Esophagus muscularis mucosa (tissue), 4 donors: ENCODE data around the gene MRPS18B. TPM values are rescaled to one million over a fixed set of nuclear protein-coding genes. Genes with fewer than 3 reads are reported as not detected.
"Not testable (repeated sequence)": the region's sequence is repeated elsewhere in the genome, so short reads cannot be mapped to it uniquely, and the experiment has no call there.

Source experiments
- DNase-seq: peaks from one replicate; pipeline ENCODE4 v3.0.0-alpha.2; 2017; ENCODE audit errors: extremely low spot score
- H3K27ac ChIP-seq, 4 donors: fragments of 200-600 bp; sonication (generic); replicated peaks in 1 of 4; 1 replicate in 3 of 4; 2 replicates in 1 of 4; pipeline ENCODE4 v1.5.1; 2016 to 2019; ENCODE audit warnings: mild to moderate bottlenecking in 1 of 4
- H3K27me3 ChIP-seq, 4 donors: fragments of 200-600 bp; sonication (generic); one replicate each; pipeline versions ENCODE4 v1.5.1 to v1.6.0; 2016 to 2019
- H3K36me3 ChIP-seq, 4 donors: fragments of 200-600 bp; sonication (generic); one replicate each; pipeline ENCODE4 v1.5.1; 2016 to 2019
- H3K4me1 ChIP-seq, 4 donors: fragments of 200-600 bp; sonication (generic); one replicate each; pipeline ENCODE4 v1.5.1; 2016 to 2019
- H3K4me3 ChIP-seq, 4 donors: fragments of 200-600 bp; sonication (generic); 1 replicate in 2 of 4; 2 replicates in 2 of 4; pipeline ENCODE4 v1.5.1; 2016 to 2019; ENCODE audit warnings: mild to moderate bottlenecking in 4 of 4, moderate library complexity in 1 of 4
- H3K9me3 ChIP-seq, 4 donors: fragments of 200-600 bp; sonication (generic); 1 replicate in 3 of 4; 2 replicates in 1 of 4; pipeline ENCODE4 v1.5.1; 2016 to 2019
- CTCF ChIP-seq, 3 experiments: fragments of 200-600 bp in 2 of 3; fragments of 450-650 bp in 1 of 3; sonication (generic) in 2 of 3; IDR thresholded peaks; one replicate each; pipeline ENCODE4 v1.5.1; 2017 to 2019; ENCODE audit warnings: antibody characterized with exemption in 3 of 3, mild to moderate bottlenecking in 2 of 3, moderate library complexity in 1 of 3
- EP300 ChIP-seq: sonication (generic); formaldehyde crosslinking; IDR thresholded peaks from one replicate; pipeline ENCODE4 v1.6.1; 2017; ENCODE audit warnings: antibody characterized with exemption
- POLR2A ChIP-seq: fragments of 450-650 bp; IDR thresholded peaks from one replicate; pipeline ENCODE4 v1.6.1; 2017; ENCODE audit warnings: antibody characterized with exemption, moderate library complexity, mild to moderate bottlenecking, low read depth
- POLR2AphosphoS5 ChIP-seq, 2 donors: sonication (generic); formaldehyde crosslinking; IDR thresholded peaks; one replicate each; pipeline ENCODE4 v1.6.1; 2017; ENCODE audit warnings: antibody characterized with exemption in 2 of 2
- WGBS: methylation state at CpG from one replicate; pipeline ENCODE4 v1.1.5; 2018; 5-methylcytosine and 5-hydroxymethylcytosine counted together
- intact Hi-C: fragments of 100-400 bp; cut with DNase I; formaldehyde crosslinking; loops from one replicate; pipeline ENCODE4 v1.15.1; 2023
- total RNA-seq, 4 donors: library from RNA; depleted of rRNA; stranded (reverse); fragments of >200 nt; gene quantifications; one replicate each; pipeline versions ENCODE4 v1.1.0 to v1.2.1, GENCODE V29; 2016

Gene MRPS18B
- total RNA-seq, 4 donors from 2014 or later: 36.0 to 41.8 (median 40.0) TPM

GRCh38 chr6:30591008-30591407 lies 26.6 kb upstream of the MRPS18B start:
- no peak for DNase-seq
- TF ChIP-seq CTCF (IDR thresholded peaks at IDR 0.05): no peak
- no peak for TF ChIP-seq EP300
- TF ChIP-seq POLR2A: no peak
- TF ChIP-seq POLR2AphosphoS5 (IDR thresholded peaks at IDR 0.05): no peak
- 46% methylated on average over 1 of the region's 1 CpG for WGBS
- Histone ChIP-seq H3K4me1 (peaks cover 0 to 12% (median 7%) of the 10 kb centered on the region in 4 donors), H3K27ac (peak overlapping the region; percentile 20 to 58 (median 47)), H3K4me3 (no peak overlapping the region), H3K9me3 (no peaks in the 10 kb centered on the region), H3K36me3 (peaks cover 72 to 90% (median 84%) of the 10 kb centered on the region in 4 donors), H3K27me3 (no peaks in the 10 kb centered on the region)
- intact Hi-C loops: no loop called here

DNA sequence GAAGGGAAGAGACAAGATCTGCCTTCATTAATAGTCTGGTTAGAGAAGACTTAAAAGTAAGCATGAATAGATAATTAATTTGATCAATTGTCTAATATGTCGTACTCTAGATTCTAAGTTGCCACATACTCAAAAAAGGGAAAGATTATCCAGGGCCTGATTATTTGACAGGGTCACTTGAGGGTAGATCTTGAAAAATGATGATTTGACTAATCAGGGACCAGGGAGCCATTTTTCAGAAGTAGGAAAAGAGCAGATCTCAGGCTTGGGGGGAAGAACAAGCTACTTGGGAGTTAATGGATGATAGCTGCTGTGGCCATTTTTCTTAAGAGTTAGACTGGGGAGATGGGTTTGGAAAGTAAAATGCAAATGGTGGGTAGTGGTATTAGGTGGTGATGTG lies 25.4 kb upstream of the MRPS18B start:
- Histone ChIP-seq H3K4me3 (no peak overlapping the region), H3K27ac (no peak overlapping the region), H3K36me3 (peaks cover 59 to 87% (median 71%) of the 10 kb centered on the region in 4 donors), H3K27me3 (no peaks in the 10 kb centered on the region), H3K9me3 (no peaks in the 10 kb centered on the region), H3K4me1 (peaks cover 0 to 13% (median 7%) of the 10 kb centered on the region in 4 donors)
- 96% methylated on average over 1 of the region's 1 CpG for WGBS
- intact Hi-C loops: no loop called here
- TF ChIP-seq POLR2A (no peak), CTCF (IDR thresholded peaks at IDR 0.05) (no peak), EP300 (no peak), POLR2AphosphoS5 (IDR thresholded peaks at IDR 0.05) (no peak)
- DNase-seq: no peak

DNA sequence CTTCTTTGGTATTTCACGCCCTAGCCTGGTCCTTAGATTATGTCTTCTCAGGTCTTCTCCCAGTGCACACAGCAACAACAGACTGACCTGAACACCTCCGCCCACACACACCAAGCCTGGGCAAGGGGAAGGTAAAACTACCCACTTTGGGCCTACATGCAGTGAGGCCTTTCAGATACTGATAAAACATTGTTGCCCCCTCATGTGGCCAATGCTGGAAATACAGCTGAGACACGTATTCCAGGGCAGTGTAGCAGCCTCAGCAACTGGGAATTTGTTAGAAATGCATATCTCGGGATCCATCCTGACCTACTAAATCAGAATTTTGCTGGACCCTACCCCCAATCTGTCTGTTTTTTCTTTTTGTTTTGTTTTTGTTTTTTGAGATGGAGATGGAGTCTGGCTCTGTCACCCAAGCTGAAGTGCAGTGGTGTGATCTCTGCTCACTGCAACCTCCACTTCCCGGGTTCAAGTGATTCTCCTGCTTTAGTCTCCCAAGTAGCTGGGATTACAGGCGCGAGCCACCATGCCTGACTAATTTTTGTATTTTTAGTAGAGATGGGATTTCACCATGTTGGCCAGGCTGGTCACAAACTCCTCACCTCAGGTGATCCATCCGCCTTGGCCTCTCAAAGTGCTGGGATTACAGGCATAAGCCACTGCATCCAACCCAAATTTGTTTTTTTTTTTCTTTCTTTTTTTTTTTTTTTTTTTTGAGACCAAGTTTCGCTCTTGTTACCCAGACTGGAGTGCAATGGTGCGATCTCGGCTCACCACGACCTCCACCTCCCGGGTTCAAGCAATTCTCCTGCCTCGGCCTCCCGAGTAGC lies 20.1 kb upstream of the MRPS18B start:
- not testable (repeated sequence) for H3K9me3 ChIP-seq, H3K4me3 ChIP-seq, H3K4me1 ChIP-seq, H3K27ac ChIP-seq, H3K27me3 ChIP-seq
- DNase-seq: peak; percentile 94
- WGBS: 74% methylated on average over 15 of the region's 15 CpGs
- intact Hi-C loops: loop anchor here (5.0 kb wide), 2 partner anchors 55 to 115 kb away; no protein-coding TSS in a partner anchor
- peaks cover 38 to 59% (median 44%) of the 10 kb centered on the region in 4 donors for H3K36me3 ChIP-seq
- TF ChIP-seq POLR2AphosphoS5 (IDR thresholded peaks at IDR 0.05) (peak in 1 of 2 donors; percentile 43), CTCF (IDR thresholded peaks at IDR 0.05) (peak; percentile 68 to 83 (median 83))

DNA sequence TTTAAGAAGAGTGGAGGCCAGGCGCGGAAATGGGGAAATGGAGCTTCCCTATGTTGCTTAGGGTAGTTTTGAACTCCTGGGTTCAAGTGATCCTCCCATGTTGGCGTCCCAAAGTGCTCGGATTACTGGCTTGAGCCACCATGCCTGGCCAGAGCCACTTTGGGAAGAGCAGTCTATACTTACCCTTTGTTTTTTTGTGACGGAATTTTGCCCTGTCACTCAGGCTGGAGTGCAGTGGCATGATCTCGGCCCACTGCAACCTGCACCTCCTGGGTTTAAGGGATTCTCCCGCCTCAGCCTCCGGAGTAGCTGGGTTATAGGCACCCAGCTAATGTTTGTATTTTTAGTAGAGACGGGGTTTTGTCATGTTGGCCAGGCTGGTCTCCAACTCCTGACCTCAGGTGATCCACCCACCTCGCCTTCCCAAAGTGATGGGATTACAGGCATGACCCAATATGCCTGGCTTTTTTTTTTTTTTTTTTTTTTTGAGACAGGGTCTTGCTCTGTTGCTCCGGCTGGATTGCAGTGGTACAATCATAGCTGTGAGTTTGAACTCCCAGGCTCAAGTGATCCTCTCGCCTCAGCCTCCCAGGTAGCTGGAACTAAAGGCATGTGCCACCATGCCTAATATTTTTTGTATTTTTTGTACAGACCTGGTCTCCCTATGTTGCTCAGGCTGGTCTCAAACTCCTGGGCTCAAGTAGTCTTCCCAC lies 18.6 kb upstream of the MRPS18B start:
- Histone ChIP-seq H3K36me3 (peaks cover 44 to 60% (median 49%) of the 10 kb centered on the region in 4 donors), H3K4me3 (no peak overlapping the region), H3K27me3 (no peaks in the 10 kb centered on the region), H3K4me1 (peaks cover 0 to 10% (median 2%) of the 10 kb centered on the region in 4 donors), H3K27ac (no peak overlapping the region), H3K9me3 (no peaks in the 10 kb centered on the region)
- no peak for DNase-seq
- intact Hi-C loops: loop anchor here (5.0 kb wide), 2 partner anchors 57 to 117 kb away; no protein-coding TSS in a partner anchor
- TF ChIP-seq POLR2A (no peak), POLR2AphosphoS5 (IDR thresholded peaks at IDR 0.05) (no peak), EP300 (no peak), CTCF (IDR thresholded peaks at IDR 0.05) (no peak)
- WGBS: 71% methylated on average over 12 of the region's 12 CpGs
